Measurements from ENCODE around the gene SHROOM3.

- TF ChIP-seq CTCF (IDR thresholded peaks at IDR 0.05), result no peak
- TF ChIP-seq ZFX (IDR thresholded peaks at IDR 0.05; ENCODE audit: borderline replicate concordance), result no peak
Measured at GRCh38 chr4:76753814-76754213, 318.8 kb downstream of the SHROOM3 start.
